ENCODE results near the gene IRF2.
A peak's percentile ranks its signal among the peaks of the same experiment; 100 is the strongest.

The IRF2 gene

DNA sequence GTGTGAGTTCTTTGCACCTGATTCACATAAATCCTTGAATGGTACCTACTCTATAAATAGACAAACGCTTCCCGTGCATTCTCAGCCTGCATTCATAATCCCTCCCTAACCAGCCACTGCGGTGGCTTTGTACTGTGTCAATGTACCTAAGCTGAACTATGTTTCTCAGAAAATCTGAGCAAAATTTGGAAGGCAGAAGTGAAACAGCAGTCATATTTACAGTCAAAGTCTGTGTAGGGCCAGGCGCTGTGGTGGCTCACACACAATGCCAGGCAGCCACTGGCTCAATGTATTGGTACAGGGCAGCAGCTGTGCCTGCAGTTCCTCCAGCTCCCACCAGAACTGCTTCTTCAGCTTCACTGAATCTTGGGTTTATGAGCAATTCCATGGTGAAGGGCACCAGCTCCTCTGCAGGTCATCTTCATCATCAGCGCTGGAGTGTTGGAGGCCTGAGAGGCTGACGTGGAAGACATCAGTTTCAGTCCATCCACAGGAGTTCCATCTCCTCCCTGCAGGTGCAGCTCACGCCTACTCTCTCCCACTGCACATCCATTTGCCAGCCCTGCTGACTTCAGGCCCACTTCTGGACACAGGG lies 32.3 kb upstream of the IRF2 start:
- TF ChIP-seq, protein P1, sequence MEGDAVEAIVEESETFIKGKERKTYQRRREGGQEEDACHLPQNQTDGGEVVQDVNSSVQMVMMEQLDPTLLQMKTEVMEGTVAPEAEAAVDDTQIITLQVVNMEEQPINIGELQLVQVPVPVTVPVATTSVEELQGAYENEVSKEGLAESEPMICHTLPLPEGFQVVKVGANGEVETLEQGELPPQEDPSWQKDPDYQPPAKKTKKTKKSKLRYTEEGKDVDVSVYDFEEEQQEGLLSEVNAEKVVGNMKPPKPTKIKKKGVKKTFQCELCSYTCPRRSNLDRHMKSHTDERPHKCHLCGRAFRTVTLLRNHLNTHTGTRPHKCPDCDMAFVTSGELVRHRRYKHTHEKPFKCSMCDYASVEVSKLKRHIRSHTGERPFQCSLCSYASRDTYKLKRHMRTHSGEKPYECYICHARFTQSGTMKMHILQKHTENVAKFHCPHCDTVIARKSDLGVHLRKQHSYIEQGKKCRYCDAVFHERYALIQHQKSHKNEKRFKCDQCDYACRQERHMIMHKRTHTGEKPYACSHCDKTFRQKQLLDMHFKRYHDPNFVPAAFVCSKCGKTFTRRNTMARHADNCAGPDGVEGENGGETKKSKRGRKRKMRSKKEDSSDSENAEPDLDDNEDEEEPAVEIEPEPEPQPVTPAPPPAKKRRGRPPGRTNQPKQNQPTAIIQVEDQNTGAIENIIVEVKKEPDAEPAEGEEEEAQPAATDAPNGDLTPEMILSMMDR (IDR thresholded peaks at IDR 0.05; ENCODE audit: borderline replicate concordance, control extremely low read depth, extremely low read depth, insufficient read depth, missing control alignments): no peak
- in situ Hi-C loops (cut with MboI; ENCODE audit: low sequenced_read_pairs, unreplicated experiment): no loop called here
- peak; percentile 72 for DNase-seq (ENCODE audit: low spot score)

DNA sequence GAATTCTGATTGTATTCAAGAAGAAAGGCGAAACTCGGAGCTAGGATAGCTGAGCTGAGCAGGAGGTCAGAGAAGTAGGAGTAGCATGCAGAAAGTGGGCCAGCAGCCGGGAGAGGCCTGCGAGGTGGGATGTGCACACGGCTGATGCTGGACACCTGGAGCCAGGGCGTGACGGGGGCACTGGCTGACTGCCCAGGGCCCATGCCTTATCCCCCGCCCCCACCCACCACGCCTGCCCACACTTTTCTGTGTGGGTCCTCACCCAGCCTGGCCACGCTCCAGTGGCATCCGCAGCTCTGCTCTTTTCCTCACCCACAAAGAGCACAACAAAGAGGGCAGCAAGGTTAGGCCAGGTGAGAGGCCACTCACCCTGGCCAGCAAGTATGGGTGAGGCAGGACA lies 30.0 kb upstream of the IRF2 start:
- no peak for DNase-seq (ENCODE audit: low spot score)
- in situ Hi-C loops (cut with MboI; ENCODE audit: low sequenced_read_pairs, unreplicated experiment): no loop called here
- TF ChIP-seq, protein P1 (IDR thresholded peaks at IDR 0.05; ENCODE audit: borderline replicate concordance, control extremely low read depth, extremely low read depth, insufficient read depth, missing control alignments): no peak

DNA sequence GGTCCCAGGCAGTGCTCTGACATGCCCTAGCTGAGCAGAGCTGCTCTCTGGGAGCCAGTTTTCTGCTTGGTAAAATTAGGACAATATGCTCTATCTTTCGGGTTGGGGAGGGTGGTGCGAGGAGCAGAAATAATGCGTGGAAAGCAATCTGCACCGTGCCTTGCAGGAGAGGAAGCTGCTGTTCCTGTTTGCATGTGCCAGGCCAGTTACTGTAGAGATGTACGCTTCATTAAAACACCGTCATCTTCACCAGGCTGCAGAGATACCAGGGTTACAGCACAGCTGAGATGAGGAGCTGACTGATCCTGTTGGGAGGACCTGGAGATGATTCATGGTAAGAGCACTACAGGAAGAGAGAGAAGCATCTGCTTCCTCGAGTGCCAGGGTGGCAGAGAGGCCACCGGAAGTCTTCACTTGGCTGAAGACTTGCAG lies 29.5 kb upstream of the IRF2 start:
- in situ Hi-C loops (cut with MboI; ENCODE audit: low sequenced_read_pairs, unreplicated experiment): no loop called here

DNA sequence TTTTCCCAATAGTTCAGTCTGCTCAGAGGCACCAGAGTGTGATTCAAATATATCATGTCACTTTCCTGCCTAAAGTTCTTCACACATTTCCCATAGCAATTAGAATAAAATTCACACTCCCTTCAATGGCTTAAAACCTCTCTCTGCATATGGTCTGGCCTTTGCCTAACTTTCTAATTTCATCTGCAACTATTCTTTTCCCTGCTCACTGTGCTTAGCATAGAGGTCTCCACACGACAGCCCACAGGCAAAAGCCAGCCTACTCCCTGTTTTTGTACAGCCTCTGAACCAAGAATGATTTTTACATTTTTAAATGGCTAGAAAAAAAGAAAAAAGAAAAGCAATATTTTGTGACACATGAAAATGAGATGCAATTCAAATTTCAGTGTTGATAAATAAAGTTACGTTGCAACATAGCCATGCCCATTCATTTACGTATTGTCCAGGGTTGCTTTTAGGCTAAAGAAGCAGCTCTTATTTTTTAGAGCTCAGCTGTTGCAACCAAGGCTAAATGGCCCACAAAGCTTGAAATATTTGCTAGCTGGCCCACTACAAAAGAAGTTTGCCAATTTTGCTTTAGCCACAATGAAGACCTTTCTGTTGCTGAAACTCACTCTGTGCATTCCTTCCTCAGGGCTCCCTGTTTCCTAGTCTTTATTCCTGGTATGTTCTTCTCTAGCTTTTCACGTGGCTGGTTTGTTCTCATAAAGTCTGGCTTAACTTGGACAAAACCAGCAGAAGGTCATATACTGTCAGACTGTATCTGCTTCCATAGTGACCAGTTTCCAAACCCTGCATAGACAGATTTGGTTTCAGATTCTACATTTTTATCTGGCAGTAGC lies 26.6 kb upstream of the IRF2 start:
- TF ChIP-seq, protein P1 (IDR thresholded peaks at IDR 0.05; ENCODE audit: borderline replicate concordance, control extremely low read depth, extremely low read depth, insufficient read depth, missing control alignments): no peak
- no peak for DNase-seq (ENCODE audit: low spot score)
- in situ Hi-C loops (cut with MboI; ENCODE audit: low sequenced_read_pairs, unreplicated experiment): no loop called here

More for the DNA sequence above, 29.5 kb upstream of the IRF2 start:
- no peak for DNase-seq (ENCODE audit: low spot score)
- TF ChIP-seq, protein P1 (IDR thresholded peaks at IDR 0.05; ENCODE audit: borderline replicate concordance, control extremely low read depth, extremely low read depth, insufficient read depth, missing control alignments): no peak

DNA sequence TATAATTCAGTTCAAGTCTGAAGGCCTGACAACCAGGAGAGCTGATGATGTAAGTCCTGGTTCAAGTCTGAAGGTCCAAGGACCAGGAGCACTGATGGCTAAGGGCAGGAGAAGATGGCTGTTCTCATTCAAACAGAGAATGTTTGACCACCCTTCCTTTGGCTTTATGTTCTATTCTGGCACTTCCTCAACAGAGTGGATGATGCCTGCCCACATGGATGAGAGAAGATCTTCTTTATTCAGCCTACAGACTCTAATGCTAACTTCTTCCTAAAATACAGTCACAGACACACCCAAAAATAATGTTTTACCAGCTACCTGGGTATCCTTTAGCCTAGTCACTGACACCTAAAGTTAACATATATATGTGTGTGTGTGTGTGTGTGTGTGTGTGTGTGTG lies 25.6 kb upstream of the IRF2 start:
- in situ Hi-C loops (cut with MboI; ENCODE audit: low sequenced_read_pairs, unreplicated experiment): no loop called here
- DNase-seq (ENCODE audit: low spot score): no peak
- TF ChIP-seq, protein P1 (IDR thresholded peaks at IDR 0.05; ENCODE audit: borderline replicate concordance, control extremely low read depth, extremely low read depth, insufficient read depth, missing control alignments): no peak

DNA sequence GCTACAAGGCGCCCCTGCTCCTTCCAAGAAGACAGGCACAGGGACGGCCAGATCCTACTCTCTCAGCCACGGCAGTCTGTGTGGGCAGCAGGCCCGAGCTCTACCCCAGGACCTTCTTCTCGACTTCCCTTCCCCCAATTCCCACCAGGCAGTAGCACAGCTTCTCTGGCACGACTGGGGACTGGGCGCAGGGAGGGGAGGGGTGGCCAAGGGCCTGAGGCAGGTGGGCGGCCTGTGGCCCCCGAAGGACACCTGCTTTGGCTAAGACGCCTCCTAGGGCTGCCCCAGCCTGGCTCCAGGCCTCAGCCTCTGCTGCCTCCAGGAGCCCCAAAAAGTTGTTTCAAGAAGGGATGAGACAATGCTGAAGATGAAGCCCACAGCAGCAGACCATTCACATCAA lies 24.2 kb upstream of the IRF2 start:
- no peak for DNase-seq (ENCODE audit: low spot score)
- TF ChIP-seq, protein P1 (IDR thresholded peaks at IDR 0.05; ENCODE audit: borderline replicate concordance, control extremely low read depth, extremely low read depth, insufficient read depth, missing control alignments): no peak
- in situ Hi-C loops (cut with MboI; ENCODE audit: low sequenced_read_pairs, unreplicated experiment): no loop called here

Measured in GM13976 (cell line).